IPS-11a (cell line): ENCODE measurements around the gene GNAQ.

Experiments used
- H3K4me3 ChIP-seq: one replicate; pipeline ENCODE4 v1.5.1; 2013; ENCODE audit warnings: low read depth, low read length, control low read depth

Gene GNAQ

DNA sequence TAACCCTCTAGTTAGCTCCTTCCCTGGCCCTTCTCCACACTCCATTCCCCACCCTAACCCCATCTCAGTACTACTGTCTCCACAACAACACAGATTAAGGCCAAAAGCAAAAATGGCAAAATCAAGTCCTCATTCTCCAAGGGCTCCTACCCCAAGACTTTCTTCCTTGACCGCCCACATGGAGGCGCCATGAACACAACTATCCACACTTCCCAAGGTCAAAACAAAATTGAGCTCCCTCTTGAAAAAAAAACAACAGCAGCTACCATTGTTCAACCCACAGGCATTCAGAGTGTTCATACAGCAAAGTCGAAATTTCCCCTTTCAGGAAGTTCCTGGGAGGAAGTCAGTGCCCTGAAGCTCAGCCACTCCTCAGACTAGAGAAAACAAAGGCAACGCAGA is 54.4 kb downstream of the GNAQ start:
- no peak overlapping the region for H3K4me3 ChIP-seq

DNA sequence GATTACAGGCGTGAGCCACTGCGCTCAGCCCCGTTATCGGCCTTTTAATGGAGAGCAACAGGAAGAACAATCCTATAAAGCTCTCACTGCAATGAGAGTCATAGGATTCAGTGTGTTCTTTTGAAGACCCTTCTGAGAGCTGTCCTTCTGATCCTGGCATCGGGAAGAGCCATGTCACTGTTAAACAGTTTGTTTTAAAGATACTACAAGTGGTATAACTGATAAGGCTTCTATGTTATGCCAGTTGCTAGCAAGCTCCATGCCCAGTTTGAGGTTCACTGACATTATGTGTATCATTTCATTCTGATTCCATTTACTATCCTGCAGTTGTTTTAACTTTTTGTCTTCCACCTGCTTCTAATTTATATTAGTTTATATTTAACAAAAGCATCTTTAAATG is 55.8 kb downstream of the GNAQ start:
- no peak overlapping the region for H3K4me3 ChIP-seq

DNA sequence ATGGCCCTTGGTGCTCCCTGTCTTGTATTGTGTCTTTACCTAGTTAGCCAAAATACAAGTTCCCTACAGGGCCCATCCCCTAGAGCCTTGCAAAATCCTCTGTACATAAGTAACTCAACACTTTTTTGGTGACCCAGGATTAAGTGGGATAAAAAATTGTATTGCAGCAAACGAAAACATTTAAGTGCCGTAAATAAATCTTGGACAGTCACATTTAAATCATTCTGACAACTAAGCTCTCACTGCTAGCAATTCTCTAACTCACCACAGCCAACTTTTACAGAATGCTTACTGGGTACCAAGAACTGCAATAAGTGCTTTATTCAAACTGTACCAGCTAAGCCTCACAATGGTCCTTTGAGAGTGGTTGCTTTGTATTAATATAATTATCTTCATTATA is 56.6 kb downstream of the GNAQ start:
- H3K4me3 ChIP-seq = no peak overlapping the region

DNA sequence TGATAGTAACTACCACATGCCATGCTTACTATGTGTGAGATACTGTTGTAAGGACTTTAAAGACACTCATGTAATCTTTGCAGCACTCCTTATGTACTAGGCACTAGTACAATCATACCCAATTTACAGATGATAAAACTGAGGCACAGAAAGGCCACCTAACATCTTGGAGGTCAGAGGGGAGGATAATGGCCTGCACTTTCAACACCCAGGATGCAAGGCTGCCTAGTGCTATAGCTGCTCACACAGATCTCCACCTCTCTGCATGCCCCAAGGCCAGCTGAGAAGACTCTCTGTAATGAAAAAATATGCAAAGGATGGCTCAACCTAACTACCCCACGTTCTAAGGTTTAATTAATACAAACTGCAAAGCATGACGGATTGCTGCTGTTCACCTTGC is 57.2 kb downstream of the GNAQ start:
- H3K4me3 ChIP-seq = no peak overlapping the region

DNA sequence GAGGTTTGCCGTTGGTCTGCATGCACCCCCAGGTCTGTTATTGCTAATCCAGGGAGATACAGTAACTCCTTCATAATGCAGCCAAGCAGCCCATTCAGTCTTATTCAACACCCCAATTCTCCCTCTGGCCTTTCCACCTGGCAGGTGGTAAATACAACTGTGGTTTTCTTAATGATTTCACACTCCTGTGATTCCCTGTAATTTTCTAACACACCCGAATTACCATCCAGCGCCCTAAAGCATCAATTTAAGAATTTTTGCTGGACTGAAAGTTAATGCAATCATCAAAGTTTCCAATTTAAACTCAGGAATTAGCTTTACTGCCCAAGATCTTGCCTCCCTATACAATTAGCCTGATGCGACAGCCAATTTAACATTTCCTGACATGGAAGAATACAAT is 62.5 kb downstream of the GNAQ start:
- no peak overlapping the region for H3K4me3 ChIP-seq

DNA sequence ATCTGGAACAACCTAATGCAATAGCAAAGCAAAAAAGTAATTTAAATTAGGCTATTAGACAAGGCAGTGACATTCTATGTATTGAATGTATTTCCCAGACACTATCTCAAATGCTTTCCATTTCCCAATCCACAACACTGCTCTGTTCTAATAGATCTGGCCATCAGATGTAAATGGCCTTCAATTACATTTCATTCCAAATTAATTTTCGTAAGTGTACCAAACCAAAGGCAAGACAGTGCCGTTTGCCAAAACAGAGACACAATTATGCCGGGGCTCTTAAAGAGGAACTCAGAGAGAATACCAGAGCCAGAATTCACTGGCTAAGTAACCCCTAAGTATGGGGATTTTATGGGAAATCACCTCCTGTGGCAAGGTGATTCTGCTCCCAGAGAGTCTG is 63.1 kb downstream of the GNAQ start:
- no peak overlapping the region for H3K4me3 ChIP-seq

DNA sequence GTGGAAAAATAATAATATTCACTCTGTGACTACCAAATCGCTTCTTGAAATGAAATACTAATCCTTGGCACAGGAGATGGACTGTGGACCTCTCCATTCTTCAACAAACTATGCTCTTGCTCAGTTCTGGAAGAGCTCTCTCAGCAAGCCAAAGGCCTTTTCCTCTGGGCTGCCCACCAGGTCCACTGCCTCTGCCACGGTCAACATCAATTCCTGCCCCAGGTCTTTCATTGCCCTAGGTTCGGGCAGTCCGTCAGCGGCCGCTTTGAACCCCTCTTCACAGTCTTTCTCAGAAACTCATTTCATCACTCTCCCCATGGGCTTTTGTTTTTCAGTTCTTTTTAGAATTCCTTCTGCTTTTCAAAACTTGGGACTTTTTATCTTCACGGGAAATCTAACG is 64.9 kb downstream of the GNAQ start:
- no peak overlapping the region for H3K4me3 ChIP-seq

DNA sequence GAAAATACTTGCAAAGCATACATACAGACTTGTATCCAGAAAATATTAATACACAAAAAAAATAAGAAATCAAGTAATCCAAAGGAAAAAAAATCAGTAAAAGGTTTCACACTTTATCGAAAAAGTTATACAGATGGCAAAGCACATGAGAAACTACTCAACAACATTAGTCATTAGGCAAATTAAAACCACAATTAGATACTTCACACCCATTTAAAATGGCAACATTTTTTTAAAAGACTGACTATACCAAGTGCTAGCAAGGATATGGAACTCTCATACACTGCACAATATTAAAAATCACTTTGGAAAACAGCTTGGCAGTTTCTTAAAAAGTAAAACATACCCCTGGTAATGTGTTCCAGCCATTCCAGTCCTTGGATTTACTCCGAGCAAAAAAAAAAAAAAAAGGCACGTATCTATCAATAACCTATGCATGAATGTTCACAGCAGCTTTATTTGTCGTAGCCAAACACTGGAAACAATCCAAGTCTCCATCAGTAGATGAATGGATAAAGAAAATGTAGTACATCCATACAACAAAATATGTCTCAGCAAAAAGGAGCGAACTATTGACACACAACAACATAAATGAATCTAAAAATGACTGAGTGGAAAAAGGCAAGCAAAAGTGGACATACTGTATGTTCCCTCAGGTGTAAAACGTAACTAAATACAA is 66.0 kb downstream of the GNAQ start:
- H3K4me3 ChIP-seq = no peak overlapping the region

DNA sequence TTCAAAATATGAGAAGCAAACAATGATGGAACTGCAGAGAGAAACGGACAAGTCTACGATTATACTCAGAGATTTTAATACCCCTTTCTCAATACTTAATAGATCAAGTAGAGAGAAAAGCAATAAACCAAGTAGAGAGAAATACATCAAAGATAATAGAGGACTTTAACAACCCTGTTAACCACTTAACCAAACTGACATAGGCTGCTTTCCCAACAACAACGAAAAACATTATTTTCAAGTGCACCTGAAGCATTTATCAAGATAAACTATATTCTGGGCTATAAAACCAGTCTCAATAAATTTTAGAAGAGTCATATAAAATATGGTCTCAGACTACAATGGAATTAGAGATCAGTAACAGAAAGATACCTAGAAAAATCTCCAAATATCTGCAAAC is 67.4 kb downstream of the GNAQ start:
- H3K4me3 ChIP-seq = no peak overlapping the region

DNA sequence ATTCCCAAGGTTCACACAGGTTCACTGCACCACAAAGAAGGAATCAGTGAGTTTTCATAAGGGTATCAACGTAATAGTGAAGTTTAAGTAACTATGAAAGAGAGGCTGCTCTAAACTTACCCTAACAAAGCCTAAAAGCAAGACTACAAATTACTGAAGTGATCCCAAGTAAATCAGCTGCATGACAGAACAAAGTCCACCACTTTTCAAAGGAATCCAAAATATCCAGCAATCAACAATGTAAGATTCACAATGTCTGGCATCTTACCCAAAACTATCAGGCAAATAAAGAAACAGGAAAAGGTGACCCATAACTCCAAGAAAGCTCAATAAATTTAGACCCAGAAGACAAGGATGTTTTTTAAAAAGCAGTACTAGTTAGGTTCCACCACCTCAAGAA is 70.1 kb downstream of the GNAQ start:
- H3K4me3 ChIP-seq = no peak overlapping the region

DNA sequence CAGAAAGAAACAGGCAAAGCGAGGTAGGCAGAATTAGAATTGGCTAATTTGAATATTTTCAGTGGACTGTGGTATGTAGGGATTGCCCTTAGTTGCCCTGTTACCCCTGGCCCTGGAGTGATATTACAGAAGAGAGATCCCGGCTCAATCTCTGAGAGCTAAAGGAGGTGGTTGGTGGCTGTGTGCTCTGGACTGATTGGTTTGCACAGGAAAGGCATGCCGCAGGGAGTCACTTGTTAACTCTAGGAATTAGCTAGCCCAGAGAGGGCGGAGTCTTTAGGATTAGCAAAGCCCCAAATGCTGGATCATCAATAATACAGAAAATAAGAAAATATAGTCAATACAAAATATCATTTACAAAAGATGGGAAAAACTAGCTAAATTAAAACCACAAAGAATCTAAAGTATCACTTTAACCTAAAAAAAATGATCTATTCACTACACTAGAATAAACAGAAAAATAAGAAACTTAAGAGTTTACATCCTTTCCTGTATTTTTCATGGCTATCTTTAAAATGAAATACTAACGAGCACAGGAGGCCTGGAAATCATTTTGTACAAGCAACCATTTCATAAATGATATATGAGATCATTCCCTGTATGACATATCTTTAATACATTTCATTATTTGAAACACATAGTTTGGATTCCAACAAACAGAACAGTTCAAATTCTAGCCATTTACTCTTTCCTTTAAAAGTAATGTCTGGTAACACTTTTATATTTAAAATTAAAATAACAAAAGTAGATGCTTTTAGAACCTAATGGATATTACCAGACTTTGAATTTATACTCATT is 71.1 kb downstream of the GNAQ start:
- H3K4me3 ChIP-seq = no peak overlapping the region

DNA sequence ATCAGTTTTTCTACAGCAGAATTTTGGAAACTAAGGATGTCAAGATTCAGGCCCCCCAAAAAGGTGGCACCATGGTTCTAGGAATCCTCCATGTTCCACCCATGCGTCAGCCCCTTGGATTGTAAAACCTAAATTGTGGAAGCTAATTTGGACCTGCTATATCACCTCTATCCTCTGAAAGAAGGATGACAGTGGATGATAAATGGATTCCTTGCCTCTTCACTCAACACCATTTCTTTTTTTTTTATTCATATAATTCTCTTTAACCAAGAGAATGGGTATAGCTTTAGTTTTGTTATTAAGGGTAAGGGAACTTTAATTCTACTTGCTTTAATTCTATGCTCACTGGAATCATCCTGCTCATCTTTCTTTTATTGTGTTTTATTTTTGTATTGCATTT is 71.8 kb downstream of the GNAQ start:
- H3K4me3 ChIP-seq = no peak overlapping the region

DNA sequence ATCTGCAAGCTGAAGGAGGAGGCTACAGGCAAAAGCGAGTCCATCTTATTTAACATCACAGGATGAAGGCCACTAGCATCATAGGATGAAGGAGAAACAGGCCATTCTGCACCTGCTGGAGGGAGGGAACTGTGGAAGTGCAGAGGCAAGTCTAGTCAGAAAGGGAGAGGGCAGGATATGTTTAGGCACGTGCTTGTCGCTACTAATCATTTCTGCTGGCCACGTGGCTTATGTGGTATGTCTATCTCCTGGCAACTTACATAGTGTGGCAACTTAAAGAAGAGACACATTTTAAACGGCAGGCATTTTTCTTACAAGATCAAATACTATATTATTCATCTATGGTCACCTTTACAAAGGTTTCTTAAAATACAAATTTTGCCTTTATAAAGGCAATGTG is 74.0 kb downstream of the GNAQ start:
- H3K4me3 ChIP-seq = no peak overlapping the region

DNA sequence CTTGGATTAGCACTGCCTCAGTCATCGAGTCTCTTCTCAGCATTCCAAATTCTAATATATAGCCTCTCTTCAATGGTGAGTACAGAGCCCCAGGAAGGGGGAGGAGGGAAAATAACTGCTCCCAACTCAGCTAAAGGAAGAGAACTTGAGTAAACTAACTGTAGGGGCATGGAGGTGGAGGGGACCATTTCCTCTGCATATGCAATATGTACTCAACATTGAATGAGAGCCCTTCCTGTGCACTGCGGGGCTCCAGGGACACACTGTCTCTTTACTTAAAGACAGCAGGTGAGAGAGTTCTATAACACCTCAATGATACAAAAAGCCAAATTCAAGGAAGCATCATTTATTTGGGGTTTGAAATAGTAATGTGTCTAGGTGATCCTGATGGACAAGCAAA is 75.1 kb downstream of the GNAQ start:
- no peak overlapping the region for H3K4me3 ChIP-seq

DNA sequence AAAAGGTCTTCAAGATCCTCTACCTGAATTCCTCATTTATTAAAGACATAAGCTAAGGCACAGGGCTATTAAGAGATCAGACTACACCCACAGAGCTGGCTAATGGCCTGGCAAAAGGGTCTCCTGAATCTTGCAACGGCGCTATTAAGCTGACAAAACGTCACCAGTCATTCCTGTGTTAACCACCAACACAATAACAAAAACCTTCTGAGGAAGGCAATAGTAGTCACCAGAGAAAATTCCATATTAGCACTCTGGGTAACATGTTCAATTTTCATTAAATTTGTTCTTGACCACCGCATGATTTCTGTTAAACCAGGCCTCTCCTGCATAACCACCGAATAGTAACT is 77.0 kb downstream of the GNAQ start:
- no peak overlapping the region for H3K4me3 ChIP-seq

DNA sequence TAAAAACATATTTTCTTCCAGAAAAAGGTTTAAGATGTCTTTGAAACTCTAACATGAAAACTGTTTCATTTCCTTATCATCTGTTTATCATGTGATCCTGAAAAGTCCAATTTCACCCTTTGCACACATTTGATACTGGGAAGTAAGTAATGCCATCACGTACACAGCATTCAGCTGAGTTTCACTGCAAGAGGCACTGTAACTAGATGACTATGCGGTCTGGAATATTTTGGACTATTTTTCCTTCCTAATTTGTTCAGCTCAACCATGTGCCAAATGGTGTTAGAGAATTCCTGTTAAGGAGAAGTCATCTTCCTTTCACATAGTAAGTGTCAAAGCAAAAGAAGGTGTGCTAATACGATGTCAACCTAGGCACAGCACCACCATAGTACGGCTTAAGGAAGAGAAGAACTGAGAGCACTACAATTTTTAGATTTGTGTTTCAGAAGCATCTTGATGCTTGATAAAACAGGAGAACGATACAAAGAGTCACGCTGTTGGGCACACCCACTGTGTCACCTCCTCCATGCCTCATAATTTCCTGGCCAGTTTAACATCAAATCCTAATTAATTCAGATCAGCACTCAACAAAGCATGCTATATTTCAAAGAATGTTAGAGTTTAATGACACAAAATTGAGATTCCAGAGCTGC is 77.5 kb downstream of the GNAQ start:
- H3K4me3 ChIP-seq = no peak overlapping the region

DNA sequence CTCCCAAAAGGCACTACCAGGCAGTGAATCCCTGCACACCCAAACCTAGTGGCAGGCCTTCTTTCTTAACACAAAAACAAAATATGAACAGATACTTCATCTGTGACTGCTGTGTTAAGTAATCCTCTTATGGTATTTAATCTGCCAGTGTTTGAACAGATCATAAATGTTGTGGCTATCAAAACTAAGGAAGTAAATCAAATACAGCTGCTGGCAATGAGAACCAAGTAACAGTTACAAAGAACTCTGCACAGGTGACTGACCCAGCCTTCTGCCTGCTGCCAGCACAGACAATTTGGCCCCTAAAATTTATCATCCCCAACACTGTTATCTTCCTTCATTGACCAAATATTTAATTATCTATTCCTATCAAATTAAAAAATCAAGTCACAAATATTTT is 78.0 kb downstream of the GNAQ start:
- H3K4me3 ChIP-seq = no peak overlapping the region

DNA sequence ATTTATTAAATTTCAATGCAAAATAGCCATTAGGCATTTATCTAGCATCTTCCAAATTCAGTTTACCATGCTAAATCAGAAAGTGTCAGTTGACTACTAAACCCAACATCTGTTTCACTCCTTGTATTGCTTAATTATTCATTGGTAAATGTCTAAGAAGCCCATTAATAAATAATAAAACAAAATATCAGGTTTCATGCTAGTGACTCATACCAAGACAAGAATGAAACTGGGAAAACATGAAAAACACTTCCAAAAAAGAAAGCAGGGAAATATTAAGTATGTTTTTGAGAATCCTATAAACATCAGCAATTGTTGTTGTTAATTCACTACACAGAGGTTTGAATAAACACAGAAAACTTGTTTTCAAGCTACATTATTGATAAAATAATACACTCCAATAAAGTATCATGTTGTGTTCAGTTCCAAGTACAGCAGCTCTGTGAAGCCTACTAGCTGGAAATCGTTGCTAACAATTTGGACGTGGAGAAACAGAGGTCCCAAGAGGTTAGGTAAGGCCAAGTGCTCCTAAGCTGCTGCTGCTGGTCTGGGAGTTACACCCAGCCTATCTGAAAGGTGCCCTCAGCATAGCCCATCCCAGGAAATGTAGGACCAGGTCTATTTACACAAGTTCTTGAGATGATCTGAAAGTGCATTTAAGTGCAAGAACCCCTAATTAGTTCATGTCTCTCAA is 78.8 kb downstream of the GNAQ start:
- no peak overlapping the region for H3K4me3 ChIP-seq

DNA sequence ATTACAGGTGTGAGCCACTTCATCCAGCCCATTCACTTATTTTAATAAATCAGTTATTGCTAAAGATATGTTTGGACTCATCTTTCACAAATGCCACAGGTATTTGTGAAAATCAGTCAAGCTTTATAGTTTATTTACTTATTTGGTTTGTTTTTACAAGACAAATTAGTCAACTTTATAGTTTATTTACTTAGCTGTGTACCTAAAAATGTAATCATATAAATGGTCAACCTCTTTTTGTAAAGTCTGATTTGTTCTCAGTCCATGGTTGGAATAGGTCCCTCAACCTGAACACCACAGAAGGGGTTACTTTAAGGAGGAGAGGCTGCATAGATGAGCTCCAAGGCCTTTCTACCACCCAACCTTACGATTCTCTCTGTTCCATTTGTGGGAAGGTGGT is 80.2 kb downstream of the GNAQ start:
- no peak overlapping the region for H3K4me3 ChIP-seq

DNA sequence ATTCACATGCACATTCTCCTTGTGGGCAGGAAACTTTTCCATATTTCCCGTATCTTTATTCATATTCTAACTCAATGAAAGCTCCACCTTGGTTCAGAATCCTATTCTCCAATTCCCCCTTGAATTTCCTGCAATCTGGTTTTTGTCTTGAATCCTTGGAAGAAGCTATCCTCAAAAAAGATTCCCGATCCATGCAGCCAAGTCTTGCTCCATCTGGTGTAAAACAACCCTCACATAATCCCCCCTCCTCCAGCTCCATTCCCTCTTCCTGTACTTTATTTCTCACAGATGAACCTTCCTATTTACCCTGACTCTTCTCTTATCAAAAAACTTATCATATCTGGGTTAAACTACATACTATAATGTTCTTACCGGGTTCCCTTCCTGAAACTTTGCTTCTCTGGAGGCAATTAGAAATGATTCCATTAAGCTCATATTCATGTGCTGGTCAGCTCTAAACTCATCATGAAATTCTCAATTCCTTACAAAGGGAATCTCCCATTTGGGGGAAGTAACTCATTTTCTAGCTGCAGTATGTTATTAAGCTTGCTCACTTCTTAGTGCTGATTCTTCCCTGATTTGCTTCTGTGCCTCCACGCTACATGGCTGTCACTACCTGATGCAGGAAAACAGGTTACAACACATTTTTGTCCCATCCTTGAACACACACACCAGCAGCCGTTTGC is 81.7 kb downstream of the GNAQ start:
- H3K4me3 ChIP-seq = no peak overlapping the region

DNA sequence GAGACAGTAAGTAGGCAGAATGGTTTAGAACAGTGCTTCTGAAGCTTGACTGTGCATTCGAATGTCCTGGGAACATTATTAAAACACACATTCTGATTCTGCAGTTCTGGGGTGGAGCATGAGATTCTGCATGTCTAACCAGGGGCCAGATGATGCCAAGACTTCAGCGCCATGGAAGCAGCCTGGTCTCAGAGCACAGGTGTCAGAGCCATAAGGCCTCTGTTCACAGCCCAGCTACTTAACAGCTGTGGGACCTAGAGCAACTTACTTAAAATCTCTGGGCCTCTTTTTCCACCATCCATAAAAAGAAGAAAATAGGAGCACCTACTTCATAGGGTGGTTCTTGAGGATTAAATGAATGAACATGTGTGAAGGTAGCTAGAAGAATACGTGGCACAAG is 84.0 kb downstream of the GNAQ start:
- no peak overlapping the region for H3K4me3 ChIP-seq
